HL-60 (cell line): ENCODE measurements around the gene CDH6.

Experiments
- DNase-seq, 2 experiments: peaks; one replicate each; pipeline ENCODE4 v3.0.0-alpha.2; 2010 to 2020; ENCODE audit warnings: low read depth in 1 of 2, low spot score in 1 of 2
- H3K27ac ChIP-seq: fragments of 250-450 bp; sonication (Bioruptor Pico); replicated peaks from 2 replicates; pipeline ENCODE4 v1.5.1; 2020; ENCODE audit warnings: mild to moderate bottlenecking, moderate library complexity
- H3K27me3 ChIP-seq: fragments of 250-450 bp; sonication (Bioruptor Pico); 2 replicates; pipeline ENCODE4 v1.5.1; 2021; ENCODE audit warnings: mild to moderate bottlenecking, moderate library complexity; ENCODE audit not compliant: insufficient read depth, poor library complexity, severe bottlenecking
- H3K4me3 ChIP-seq: replicated peaks from 2 replicates; pipeline ENCODE4 v1.5.1; 2011; ENCODE audit warnings: mild to moderate bottlenecking, control low read depth, low read length; ENCODE audit not compliant: insufficient read depth
- CTCF ChIP-seq: IDR thresholded peaks from one replicate; pipeline ENCODE4 v1.5.1; 2011; ENCODE audit warnings: low read length, control low read depth, inconsistent platforms; ENCODE audit not compliant: insufficient read depth
- GABPA ChIP-seq: IDR thresholded peaks from 2 replicates; pipeline ENCODE4 v1.6.1; 2012; ENCODE audit warnings: low read depth
- POLR2AphosphoS5 ChIP-seq: IDR thresholded peaks from 2 replicates; pipeline ENCODE4 v1.6.1; 2012; ENCODE audit warnings: low read depth
- REST ChIP-seq: IDR thresholded peaks from 2 replicates; pipeline ENCODE4 v1.6.1; 2012; ENCODE audit warnings: low read depth; ENCODE audit not compliant: insufficient replicate concordance
- SPI1 ChIP-seq: IDR thresholded peaks from 2 replicates; pipeline ENCODE4 v1.6.1; 2012; ENCODE audit warnings: low read depth, mild to moderate bottlenecking, borderline replicate concordance

Gene CDH6

GRCh38 chr5:31217446-31217845 lies 24.0 kb downstream of the CDH6 start:
- Histone ChIP-seq H3K27me3 (no peaks in the 10 kb centered on the region), H3K4me3 (no peak overlapping the region), H3K27ac (no peak overlapping the region)
- no peak for TF ChIP-seq GABPA
- DNase-seq, result no peak

GRCh38 chr5:31218978-31219377 lies 25.5 kb downstream of the CDH6 start:
- no peak overlapping the region for H3K4me3 ChIP-seq
- TF ChIP-seq POLR2AphosphoS5 (no peak), REST (no peak), CTCF (no peak), GABPA (no peak), SPI1 (no peak)

GRCh38 chr5:31221001-31221400 lies 27.5 kb downstream of the CDH6 start:
- H3K27me3 ChIP-seq, result no peaks in the 10 kb centered on the region
- no peak overlapping the region for H3K27ac ChIP-seq
- DNase-seq, result no peak
- H3K4me3 ChIP-seq, result no peak overlapping the region
- TF ChIP-seq REST, result no peak

More at GRCh38 chr5:31218978-31219377, 25.5 kb downstream of the CDH6 start:
- no peak for DNase-seq
- no peak overlapping the region for H3K27ac ChIP-seq
- H3K27me3 ChIP-seq, result no peaks in the 10 kb centered on the region

- Histone ChIP-seq H3K4me3 (no peak overlapping the region), H3K27me3 (no peaks in the 10 kb centered on the region), H3K27ac (no peak overlapping the region)
- TF ChIP-seq CTCF (no peak), POLR2AphosphoS5 (no peak), REST (no peak), SPI1 (no peak), GABPA (no peak)
- no peak for DNase-seq
These were observed 31.6 kb downstream of the CDH6 start for GRCh38 chr5:31225118-31225517.
